SU-DHL-6 (cell line): ENCODE measurements around the gene IL36A.

Experiments
- H2AFZ ChIP-seq: fragments of 200-600 bp; sonication (generic); 2 replicates; pipeline ENCODE4 v1.6.1; 2014; ENCODE audit warnings: low read depth, mild to moderate bottlenecking, moderate library complexity, mixed read lengths, antibody characterized with exemption, low read length; ENCODE audit not compliant: severe bottlenecking
- H3F3A ChIP-seq: fragments of 200-600 bp; shearing (Covaris generic); 2 replicates; pipeline ENCODE4 v1.6.0; 2016; ENCODE audit warnings: antibody characterized with exemption, mild to moderate bottlenecking; ENCODE audit not compliant: insufficient read depth
- H3K27ac ChIP-seq: fragments of 200-600 bp; sonication (generic); 2 replicates; pipeline ENCODE4 v1.5.1; 2016; ENCODE audit warnings: low read depth, mild to moderate bottlenecking, low read length, moderate library complexity, mixed read lengths
- H3K27me3 ChIP-seq: fragments of 200-600 bp; sonication (generic), shearing (Covaris generic); 2 replicates; pipeline ENCODE4 v1.6.0; 2014; ENCODE audit warnings: mild to moderate bottlenecking, low read length
- H3K36me3 ChIP-seq: fragments of 200-600 bp; sonication (generic); 2 replicates; pipeline ENCODE4 v1.6.1; 2014; ENCODE audit warnings: mild to moderate bottlenecking, low read length, mixed read lengths
- H3K4me2 ChIP-seq: fragments of 300-600, 200-600 bp; shearing (Covaris generic), sonication (generic); 2 replicates; pipeline ENCODE4 v1.6.0; 2014; ENCODE audit warnings: low read length, low read depth, mild to moderate bottlenecking; ENCODE audit not compliant: poor library complexity, severe bottlenecking
- H3K4me3 ChIP-seq: fragments of 200-600 bp; sonication (generic); 2 replicates; pipeline ENCODE4 v1.5.1; 2014; ENCODE audit warnings: antibody characterized with exemption, low read length, mild to moderate bottlenecking, mixed read lengths; ENCODE audit not compliant: insufficient read depth, poor library complexity, severe bottlenecking
- H3K79me2 ChIP-seq: fragments of 200-600 bp; sonication (generic); 2 replicates; pipeline ENCODE4 v1.6.1; 2014; ENCODE audit warnings: mild to moderate bottlenecking, low read length, moderate library complexity; ENCODE audit not compliant: insufficient read depth
- H3K9ac ChIP-seq: fragments of 200-600 bp; sonication (generic); 2 replicates; pipeline ENCODE4 v1.7.0; 2014; ENCODE audit warnings: mild to moderate bottlenecking, low read length
- H3K9me2 ChIP-seq: fragments of 200-600 bp; sonication (generic); replicated peaks from 2 replicates; pipeline ENCODE4 v1.6.1; 2014; ENCODE audit warnings: low read length; ENCODE audit not compliant: insufficient read depth
- H3K9me3 ChIP-seq: fragments of 200-600 bp; sonication (generic); 2 replicates; pipeline ENCODE4 v1.6.1; 2014; ENCODE audit warnings: low read length, mixed read lengths; ENCODE audit not compliant: insufficient read depth
- H4K20me1 ChIP-seq: fragments of 200-600 bp; sonication (generic); 2 replicates; pipeline ENCODE4 v1.6.1; 2014; ENCODE audit warnings: low read depth, mild to moderate bottlenecking, antibody characterized with exemption, low read length, moderate library complexity, mixed read lengths
- EZH2phosphoT487 ChIP-seq: fragments of 200-600 bp; sonication (generic), shearing (Covaris generic); conservative IDR thresholded peaks from 2 replicates; pipeline ENCODE4 v1.6.1; 2018; ENCODE audit warnings: mild to moderate bottlenecking, antibody characterized with exemption, low read length, moderate library complexity, mixed read lengths
- TF ChIP-seq, protein P1 (sequence below): fragments of 200-600 bp; sonication (generic); IDR thresholded peaks from one replicate; pipeline ENCODE4 v1.5.1; 2017; ENCODE audit warnings: antibody characterized with exemption, mild to moderate bottlenecking, low read length, moderate library complexity; ENCODE audit not compliant: insufficient read depth, poor library complexity, severe bottlenecking

Gene IL36A

DNA sequence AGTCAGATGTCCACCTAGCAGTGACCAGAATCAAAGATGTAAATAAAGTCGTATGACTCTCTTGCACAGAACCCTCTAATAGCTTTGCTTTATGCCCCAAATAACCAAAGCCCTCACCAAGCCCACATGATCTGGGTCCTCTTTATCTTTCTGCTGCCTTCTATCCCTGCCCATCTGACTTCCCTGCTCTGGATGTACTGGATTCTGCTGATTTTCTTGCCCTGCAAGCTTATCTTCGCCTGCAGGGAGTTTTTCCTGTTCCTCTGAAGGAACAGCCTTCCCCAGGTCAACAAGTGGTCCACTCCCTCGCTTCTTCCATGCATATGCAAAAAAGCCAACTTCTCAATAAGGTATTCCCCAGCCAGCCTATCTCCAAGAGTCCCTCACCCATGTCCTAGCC, 28.8 kb downstream of the IL36A start:
- no peaks in the 10 kb centered on the region for H4K20me1 ChIP-seq
- no peaks in the 10 kb centered on the region for H3K9me2 ChIP-seq
- H3K36me3 ChIP-seq, result no peaks in the 10 kb centered on the region
- no peak for TF ChIP-seq EZH2phosphoT487
- TF ChIP-seq, protein P1, sequence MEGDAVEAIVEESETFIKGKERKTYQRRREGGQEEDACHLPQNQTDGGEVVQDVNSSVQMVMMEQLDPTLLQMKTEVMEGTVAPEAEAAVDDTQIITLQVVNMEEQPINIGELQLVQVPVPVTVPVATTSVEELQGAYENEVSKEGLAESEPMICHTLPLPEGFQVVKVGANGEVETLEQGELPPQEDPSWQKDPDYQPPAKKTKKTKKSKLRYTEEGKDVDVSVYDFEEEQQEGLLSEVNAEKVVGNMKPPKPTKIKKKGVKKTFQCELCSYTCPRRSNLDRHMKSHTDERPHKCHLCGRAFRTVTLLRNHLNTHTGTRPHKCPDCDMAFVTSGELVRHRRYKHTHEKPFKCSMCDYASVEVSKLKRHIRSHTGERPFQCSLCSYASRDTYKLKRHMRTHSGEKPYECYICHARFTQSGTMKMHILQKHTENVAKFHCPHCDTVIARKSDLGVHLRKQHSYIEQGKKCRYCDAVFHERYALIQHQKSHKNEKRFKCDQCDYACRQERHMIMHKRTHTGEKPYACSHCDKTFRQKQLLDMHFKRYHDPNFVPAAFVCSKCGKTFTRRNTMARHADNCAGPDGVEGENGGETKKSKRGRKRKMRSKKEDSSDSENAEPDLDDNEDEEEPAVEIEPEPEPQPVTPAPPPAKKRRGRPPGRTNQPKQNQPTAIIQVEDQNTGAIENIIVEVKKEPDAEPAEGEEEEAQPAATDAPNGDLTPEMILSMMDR, result no peak
- H3K4me3 ChIP-seq, result no peak overlapping the region
- H2AFZ ChIP-seq, result no peak overlapping the region
- H3K27ac ChIP-seq, result no peak overlapping the region
- no peaks in the 10 kb centered on the region for H3F3A ChIP-seq
- H3K79me2 ChIP-seq, result no peaks in the 10 kb centered on the region
- H3K9ac ChIP-seq, result no peak overlapping the region
- no peaks in the 10 kb centered on the region for H3K27me3 ChIP-seq
- no peak overlapping the region for H3K4me2 ChIP-seq
- no peaks in the 10 kb centered on the region for H3K9me3 ChIP-seq

DNA sequence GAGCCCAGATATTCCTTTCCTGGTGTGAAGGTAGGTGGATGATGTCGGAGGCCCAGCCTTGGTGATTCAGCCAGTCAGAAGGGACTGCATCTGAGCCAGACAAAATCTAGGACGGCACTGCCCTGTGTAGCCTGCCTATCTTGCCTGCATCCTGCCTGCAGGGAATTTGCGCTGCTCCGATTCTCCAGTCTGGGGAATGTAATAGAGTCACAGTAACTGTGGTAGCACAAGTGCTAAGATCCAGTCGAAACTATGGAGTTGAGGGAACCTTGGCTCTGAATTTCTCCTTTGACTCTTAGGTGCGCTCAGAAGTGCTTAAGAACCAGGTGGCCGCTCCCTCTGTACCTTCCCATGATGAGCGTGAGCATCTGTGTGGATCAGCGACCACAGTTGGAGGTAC, 31.5 kb downstream of the IL36A start:
- H3K36me3 ChIP-seq, result no peaks in the 10 kb centered on the region
- H3K27me3 ChIP-seq, result no peaks in the 10 kb centered on the region
- H3F3A ChIP-seq, result no peaks in the 10 kb centered on the region
- H3K27ac ChIP-seq, result no peak overlapping the region
- no peak overlapping the region for H3K9ac ChIP-seq
- H4K20me1 ChIP-seq, result no peaks in the 10 kb centered on the region
- TF ChIP-seq, protein P1, result no peak
- no peak for TF ChIP-seq EZH2phosphoT487
- no peak overlapping the region for H2AFZ ChIP-seq
- no peak overlapping the region for H3K4me3 ChIP-seq
- no peak overlapping the region for H3K4me2 ChIP-seq
- H3K9me3 ChIP-seq, result no peaks in the 10 kb centered on the region
- H3K9me2 ChIP-seq, result no peaks in the 10 kb centered on the region
- no peaks in the 10 kb centered on the region for H3K79me2 ChIP-seq

DNA sequence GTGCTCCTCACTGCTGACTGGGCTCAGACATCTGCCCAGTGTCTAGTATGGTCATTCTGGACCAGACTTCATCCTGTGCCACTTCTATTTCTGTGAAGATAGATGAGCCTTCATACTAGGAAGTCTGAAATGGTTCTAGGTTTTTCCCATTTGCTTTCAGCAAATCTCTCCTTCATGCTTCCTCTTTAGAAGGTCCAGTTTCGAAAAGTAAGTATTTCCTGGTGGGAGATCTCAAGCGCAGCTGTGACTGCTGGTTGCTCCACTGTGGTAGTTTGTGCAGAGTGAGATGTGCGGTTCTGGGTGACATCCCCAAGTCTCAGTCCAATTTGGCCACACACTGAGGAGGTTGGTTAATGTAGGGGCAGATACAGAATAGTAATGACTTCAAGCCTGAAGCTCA, 33.0 kb downstream of the IL36A start:
- no peaks in the 10 kb centered on the region for H4K20me1 ChIP-seq
- H3K79me2 ChIP-seq, result no peaks in the 10 kb centered on the region
- H2AFZ ChIP-seq, result no peak overlapping the region
- H3K36me3 ChIP-seq, result no peaks in the 10 kb centered on the region
- no peak overlapping the region for H3K27ac ChIP-seq
- H3K4me3 ChIP-seq, result no peak overlapping the region
- no peaks in the 10 kb centered on the region for H3K9me2 ChIP-seq
- no peak overlapping the region for H3K9ac ChIP-seq
- no peak overlapping the region for H3K4me2 ChIP-seq
- H3F3A ChIP-seq, result no peaks in the 10 kb centered on the region
- no peak for TF ChIP-seq EZH2phosphoT487
- TF ChIP-seq, protein P1, result no peak
- H3K27me3 ChIP-seq, result no peaks in the 10 kb centered on the region
- no peaks in the 10 kb centered on the region for H3K9me3 ChIP-seq

DNA sequence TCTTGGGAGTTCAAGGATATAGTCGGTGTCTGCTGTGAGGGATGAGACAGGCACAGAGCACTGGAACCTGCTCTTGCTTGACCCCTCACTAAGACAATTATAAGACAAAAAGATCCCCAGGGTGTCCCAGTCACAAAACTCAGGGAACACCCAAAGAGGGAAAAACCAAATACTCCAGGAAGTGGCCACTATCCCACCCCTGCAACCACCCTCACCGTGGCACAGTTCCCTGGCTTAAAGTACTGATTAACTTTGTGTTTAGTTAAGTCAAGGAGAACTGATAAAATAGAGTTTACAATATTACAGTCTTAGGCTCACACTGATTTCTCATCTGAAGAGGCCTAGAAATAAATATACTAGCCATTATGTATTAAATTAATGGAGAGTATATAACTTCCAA, 33.9 kb downstream of the IL36A start:
- Histone ChIP-seq H3K27me3 (no peaks in the 10 kb centered on the region), H3K9me2 (no peaks in the 10 kb centered on the region), H3F3A (no peaks in the 10 kb centered on the region), H3K27ac (no peak overlapping the region), H2AFZ (no peak overlapping the region), H4K20me1 (no peaks in the 10 kb centered on the region), H3K36me3 (no peaks in the 10 kb centered on the region), H3K9ac (no peak overlapping the region), H3K4me3 (no peak overlapping the region), H3K79me2 (no peaks in the 10 kb centered on the region), H3K9me3 (no peaks in the 10 kb centered on the region), H3K4me2 (no peak overlapping the region)
- TF ChIP-seq, protein P1, result no peak
- no peak for TF ChIP-seq EZH2phosphoT487
